Measurements from ENCODE around the gene MRPL23. TPM values are rescaled to one million over a fixed set of nuclear protein-coding genes. Genes with fewer than 3 reads are reported as not detected.

The MRPL23 gene
- total and polyA plus RNA-seq, 2 of the 13 experiments (the other 11 are each of a cell fraction or from before 2014, with no cell fraction given) = 67.8 to 123 TPM

GRCh38 chr11:1948389-1948788 lies 1.3 kb downstream of the MRPL23 start (continued):
- TF ChIP-seq TBL1XR1 (IDR thresholded peaks at IDR 0.05; ENCODE audit: borderline replicate concordance, low read length, partially characterized antibody) (no peak), ZNF574 (CRISPR knock-in tag; IDR thresholded peaks at IDR 0.05) (no peak), ZNF589 (CRISPR knock-in tag; conservative IDR thresholded peaks at IDR 0.05) (no peak)

DNA sequence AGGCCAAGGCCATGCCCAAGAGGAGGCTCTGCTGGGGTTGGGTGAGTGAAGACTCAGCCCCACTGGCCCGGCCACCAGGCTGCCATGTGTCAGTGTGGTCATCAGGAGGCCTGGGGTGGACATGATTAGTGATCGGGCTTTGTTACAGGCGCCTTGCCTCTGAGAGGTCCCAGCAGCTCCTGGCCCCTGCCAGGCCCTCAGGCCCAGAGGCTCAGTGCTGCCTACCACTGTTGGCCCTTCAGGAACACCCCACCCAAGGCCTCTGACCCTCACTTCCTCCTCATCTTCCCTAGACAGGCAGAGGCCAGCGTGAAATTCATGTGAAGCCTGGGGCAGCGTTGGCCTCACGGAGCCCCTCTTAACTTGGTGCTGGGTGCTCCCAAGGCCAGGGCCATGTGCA lies 2.2 kb downstream of the MRPL23 start:
- no peak for DNase-seq (ENCODE audit: low spot score)
- no peaks in the 10 kb centered on the region for H4K20me1 ChIP-seq (ENCODE audit: insufficient read depth, low read length)
- H3K9me3 ChIP-seq (ENCODE audit: low read length) = no peaks in the 10 kb centered on the region
- H3K9ac ChIP-seq (ENCODE audit: insufficient read depth, low read depth, low read length) = no peak overlapping the region
- intact Hi-C loops (cut with micrococcal nuclease; ENCODE audit: unreplicated experiment) = no loop called here
- in situ Hi-C loops (cut with HindIII; ENCODE audit: extremely low pct_ligation_motif_present, low pct_unique_long_range_greater_than_20kb) = no loop called here
- no peak overlapping the region for H3K27ac ChIP-seq (ENCODE audit: extremely low read length, insufficient read depth, low read length)
- no peaks in the 10 kb centered on the region for H3K27me3 ChIP-seq (ENCODE audit: control insufficient read depth in 1 of 2, insufficient read depth in 2 of 2, low read length in 2 of 2)
- H3K36me3 ChIP-seq (replicated peaks in 1 of 2; ENCODE audit: control insufficient read depth in 1 of 2, insufficient read depth in 2 of 2, low read length in 2 of 2) = no peaks in the 10 kb centered on the region
- H3K4me1 ChIP-seq (ENCODE audit: insufficient read depth, low read length) = no peaks in the 10 kb centered on the region
- no peak overlapping the region for H3K4me3 ChIP-seq (replicated peaks in 1 of 3; ENCODE audit: insufficient read depth in 1 of 3, low read depth in 2 of 3, low read length in 3 of 3)
- no peak overlapping the region for H2AFZ ChIP-seq (ENCODE audit: low read length)
- TF ChIP-seq TCF12 (IDR thresholded peaks at IDR 0.05) = no peak
- TF ChIP-seq TCF12 (CRISPR knock-in tag; IDR thresholded peaks at IDR 0.05) = no peak
- TF ChIP-seq ARNT (IDR thresholded peaks at IDR 0.05) = no peak
- TF ChIP-seq, protein P1, sequence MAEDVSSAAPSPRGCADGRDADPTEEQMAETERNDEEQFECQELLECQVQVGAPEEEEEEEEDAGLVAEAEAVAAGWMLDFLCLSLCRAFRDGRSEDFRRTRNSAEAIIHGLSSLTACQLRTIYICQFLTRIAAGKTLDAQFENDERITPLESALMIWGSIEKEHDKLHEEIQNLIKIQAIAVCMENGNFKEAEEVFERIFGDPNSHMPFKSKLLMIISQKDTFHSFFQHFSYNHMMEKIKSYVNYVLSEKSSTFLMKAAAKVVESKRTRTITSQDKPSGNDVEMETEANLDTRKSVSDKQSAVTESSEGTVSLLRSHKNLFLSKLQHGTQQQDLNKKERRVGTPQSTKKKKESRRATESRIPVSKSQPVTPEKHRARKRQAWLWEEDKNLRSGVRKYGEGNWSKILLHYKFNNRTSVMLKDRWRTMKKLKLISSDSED (CRISPR knock-in tag; IDR thresholded peaks at IDR 0.05) = no peak
- no TSS peak for BruUV-seq (replicated peaks)
- no peak for FAIRE-seq
- ATAC-seq = no peak
- no CpG with 5 or more reads among the region's 6 CpGs for WGBS (ENCODE audit: low lambda C conversion rate)
- POLR2A ChIA-PET = interaction anchor here (1.0 to 5.6 kb wide), 9 partner anchors 20 to 258 kb away, joined by 3 to 124 read pairs (median 11); partner anchors contain the start of gene IGF2
- CTCF ChIA-PET (ENCODE audit: low intra/inter-chr PET ratio, low total read pairs) = interaction anchor here (2.0 to 4.7 kb wide), 2 partner anchors 201 to 202 kb away, joined by 5 to 27 read pairs; no protein-coding TSS in a partner anchor
- no peak overlapping the region for H3K4me2 ChIP-seq (ENCODE audit: low read depth, low read length)
- no peaks in the 10 kb centered on the region for H3K79me2 ChIP-seq (ENCODE audit: insufficient read depth, low read length)

Measured in HepG2 (cell line).